Activated CD4-positive, alpha-beta T cell treated with anti-CD3 and anti-CD28 coated beads, Interleukin-2, amount 50 U/mL, for 48 hours (primary cell): ENCODE measurements around the gene SLC6A9.

Experiments used
- DNase-seq, 2 experiments: peaks; one replicate each; pipeline ENCODE4 v3.0.0-alpha.2; 2020

SLC6A9 gene

DNA sequence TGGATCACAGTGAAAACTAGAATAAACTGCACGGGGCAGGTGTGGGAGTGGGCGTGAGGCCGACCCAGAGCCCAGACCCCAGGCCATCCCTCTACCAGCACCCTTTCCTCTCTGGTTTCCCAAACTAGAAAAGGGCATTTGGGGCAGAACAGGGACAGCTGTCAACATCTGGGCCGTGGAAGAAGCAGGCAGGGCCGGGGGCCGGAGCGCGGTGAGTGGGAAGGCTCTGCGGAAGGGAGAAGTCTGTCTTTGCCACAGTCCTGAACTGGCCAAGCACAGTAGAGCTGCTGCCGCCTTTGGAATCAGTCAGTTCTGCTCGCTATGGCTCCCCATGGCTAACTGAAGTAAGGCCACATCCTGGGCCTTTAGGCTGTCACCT is 33.3 kb downstream of the SLC6A9 start:
- DNase-seq: no peak

DNA sequence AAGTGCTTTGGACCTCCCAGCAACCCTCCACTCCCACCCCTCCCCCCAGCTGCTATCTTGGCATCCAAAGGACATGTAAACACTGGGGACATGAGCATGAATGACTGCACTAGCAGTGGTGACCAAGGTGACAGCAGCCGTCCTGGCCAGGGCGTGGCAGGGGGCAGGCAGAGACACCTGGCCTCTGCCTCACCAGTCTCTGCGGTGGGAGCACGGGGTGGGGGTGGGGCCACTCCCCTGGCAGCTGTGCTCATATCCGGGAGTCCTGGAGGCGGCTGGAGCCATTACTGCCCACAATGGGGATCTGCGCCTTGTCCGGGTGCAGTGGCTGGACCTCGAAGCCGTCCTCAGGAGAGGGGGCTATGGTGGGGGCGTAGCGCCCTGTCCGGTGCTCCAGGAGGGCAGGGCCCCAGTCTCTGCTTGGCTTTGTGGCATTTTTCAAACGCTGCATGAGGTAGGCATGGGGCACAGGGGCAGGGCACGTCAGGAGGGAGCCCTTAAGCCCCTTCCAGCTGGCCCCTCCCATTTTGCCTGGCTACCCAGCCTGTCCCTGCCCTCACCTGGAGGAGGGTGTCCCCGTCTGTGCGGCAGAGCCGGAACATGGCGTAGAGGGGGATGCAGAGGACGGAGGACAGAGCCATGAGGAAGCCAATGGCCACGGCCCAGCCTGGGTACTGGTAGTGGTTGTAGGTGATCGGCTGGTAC is 33.8 kb downstream of the SLC6A9 start:
- DNase-seq: no peak

DNA sequence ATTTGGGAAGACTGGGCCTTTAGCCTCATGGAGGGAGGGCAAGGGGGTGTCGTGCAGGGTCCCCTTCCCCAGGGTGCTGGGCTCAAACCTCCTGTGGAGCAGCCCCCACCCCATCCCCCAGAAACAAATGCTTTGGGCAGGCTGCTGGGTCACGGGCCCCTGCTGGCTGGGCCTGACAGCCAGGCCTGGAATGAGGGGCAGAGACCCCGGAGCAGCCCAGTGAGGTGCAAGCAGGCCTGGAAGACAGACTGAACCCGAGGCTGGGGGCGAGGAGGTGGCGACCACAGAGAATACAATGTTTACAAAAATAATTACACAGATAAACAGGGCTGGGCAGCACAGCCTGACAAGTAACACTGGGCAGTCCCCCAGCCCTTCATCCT is 34.5 kb downstream of the SLC6A9 start:
- no peak for DNase-seq

DNA sequence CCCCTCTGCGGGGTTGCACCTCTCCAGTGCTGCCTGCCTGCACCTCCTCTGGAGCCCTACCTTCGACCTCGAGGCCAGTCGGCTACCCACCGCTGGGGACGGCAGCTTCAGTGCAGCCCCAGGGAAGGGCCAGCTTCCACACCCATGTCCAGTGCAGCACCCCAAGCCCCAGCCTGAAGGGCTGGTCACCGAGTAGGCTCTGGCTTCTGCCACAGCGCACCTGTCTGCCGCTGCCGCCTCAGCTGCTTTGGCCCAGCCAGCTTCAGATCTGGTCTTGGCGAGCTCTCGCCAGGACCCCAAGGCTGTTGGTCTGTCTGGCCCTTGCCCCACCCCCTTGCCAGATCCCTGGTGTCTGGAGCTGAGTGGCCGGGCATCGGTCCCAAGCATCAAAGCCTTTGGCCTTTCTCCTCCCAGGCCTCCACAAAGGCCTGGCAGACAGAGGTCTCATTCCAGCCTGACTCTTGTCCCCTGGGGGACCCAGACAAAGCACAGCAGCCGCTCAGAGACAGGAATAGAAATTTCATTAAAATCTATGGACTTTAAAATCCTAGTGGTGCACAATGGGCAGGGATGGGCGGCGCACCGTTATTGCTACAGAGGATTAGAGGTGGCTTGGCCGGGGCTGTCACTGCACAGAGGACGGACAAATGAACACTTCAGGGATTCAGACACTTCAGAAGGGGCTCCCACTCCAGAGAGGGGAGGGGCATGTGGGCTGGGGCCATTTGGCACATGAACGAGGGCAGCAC is 35.1 kb downstream of the SLC6A9 start:
- no peak for DNase-seq

DNA sequence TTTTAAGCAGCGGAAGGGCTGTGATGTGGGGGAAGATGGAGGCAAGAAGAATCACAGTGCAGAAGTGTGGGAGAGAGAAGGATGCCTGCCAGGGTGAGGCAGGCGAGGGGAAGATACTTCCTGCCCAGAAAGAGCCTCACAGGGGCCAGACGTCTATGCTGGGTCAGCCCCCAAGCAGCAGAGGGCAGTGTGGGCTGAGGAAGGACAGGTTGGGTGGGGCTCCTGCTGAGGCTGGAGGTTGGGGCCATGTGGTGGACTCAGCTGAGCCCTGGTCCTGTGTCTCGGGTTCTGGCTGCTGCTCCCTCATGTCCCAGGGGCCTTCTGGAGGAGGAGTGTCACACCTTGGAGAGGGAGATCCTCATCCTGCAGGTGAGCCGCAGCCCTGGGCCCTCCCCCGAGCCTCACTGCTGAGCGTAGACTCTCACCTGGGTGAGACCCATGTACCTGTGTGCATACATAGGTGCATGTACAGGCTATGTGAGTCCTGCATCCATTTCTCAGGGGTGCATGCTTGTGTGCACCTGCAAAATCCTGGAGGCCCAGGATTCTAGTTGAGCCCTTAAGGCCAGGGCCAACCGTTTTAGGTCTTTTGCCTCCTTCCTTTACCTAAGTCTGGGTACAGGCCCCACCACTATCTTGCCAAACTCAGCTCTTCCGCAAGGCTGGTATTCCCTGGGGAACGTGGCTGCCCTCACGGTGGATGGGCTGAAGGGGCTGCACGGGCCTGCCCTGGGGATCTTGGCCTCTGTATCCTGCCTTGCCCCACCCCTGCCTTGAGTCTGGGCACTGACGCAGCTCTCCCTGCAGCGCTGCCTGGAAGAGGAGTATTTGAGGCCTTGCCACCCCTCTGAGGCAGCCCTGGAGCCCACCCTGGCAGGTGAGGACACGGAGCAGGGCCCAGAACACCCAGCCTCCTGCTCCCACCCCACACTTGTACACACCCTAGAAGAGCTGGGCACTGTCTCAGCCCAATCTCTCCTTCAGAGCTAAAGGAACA is 36.2 kb downstream of the SLC6A9 start:
- no peak for DNase-seq

DNA sequence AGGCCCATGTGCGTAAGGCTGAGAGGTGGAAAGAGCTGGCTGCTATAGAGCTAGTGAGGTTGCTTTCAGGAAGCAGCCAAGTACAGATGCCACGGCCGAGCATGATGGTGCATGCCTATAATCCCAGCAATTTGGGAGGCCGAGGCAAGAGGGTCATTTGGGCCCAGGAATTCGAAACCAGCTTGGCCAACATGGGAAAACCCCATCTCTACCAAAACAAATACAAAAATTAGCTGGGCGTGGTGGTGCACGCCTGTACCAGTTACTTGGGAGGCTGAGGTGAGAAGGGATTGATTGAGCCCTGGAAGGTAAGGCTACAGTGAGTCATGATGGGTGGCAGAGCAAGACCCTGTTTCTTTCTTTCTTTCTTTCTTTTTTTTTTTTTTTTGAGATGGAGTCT is 37.2 kb downstream of the SLC6A9 start:
- no peak for DNase-seq

DNA sequence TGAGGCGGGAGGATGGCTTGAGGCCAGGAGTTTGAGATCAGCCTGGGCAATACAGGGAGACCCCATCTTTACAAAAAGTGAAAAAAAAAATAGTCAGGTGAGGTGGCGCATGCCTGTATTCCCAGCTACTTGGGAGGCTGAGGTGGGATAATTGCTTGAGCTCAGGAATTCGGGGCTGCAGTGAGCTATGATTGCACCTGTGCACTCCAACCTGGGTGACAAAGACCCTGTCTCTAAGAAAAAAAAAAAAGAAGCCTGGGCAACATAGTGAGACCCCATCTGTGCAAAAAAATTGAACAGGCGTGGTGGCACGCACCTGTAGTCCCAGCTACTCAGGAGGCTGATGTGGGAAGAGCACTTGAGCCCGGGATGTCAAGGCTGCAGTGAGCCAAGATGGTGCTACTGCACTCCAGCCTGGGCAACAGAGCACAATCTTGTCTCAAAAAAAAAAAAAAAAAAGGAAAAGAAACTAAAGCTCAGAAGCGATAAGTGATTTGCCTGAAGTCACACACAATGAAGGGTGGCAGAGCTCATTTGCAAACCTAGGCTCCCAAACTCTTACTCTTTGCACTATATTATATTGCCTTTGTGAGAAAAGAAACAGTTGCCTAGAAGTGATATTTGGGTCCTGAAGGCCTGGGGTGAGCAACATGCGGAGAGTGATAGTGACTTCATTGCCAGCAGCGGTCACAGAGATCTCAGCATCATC is 37.9 kb downstream of the SLC6A9 start:
- no peak for DNase-seq

DNA sequence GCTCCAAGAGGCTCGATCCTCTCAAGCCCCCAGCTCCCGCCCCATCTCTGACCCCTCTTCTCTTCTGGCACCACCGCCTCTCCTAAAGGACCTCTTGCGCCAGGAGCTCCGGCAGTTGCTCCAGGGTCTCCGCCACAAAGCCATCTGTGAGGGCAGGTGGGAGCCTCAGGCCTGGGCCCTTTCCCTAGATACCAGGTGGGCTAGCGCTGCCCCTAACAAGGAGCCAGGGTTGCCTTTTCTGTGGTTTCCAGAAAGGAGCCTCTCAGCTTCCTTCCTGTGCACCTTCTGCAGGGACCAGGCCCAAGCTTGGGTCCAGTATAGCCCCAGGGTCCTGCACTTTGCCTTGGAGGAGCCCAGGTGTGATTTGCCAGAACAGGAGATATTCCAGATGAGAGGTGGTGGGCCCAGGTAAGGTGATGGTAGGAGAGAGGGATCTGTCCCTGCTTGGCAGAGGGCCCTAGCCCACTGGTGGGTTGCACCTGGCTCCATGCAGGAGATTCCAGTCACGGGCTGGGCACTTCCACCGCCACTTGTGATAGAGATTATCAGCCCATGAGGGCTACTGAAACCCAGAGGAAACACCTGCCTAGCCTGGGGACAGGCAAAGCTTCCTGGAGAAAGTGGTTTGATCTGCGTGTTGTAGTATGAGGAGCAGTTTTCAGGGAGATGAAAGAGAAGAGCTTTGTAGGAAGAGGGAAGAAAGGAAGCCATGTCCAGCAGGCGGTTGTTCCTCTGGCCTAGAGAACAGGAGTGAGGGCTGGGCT is 38.8 kb downstream of the SLC6A9 start:
- no peak for DNase-seq

DNA sequence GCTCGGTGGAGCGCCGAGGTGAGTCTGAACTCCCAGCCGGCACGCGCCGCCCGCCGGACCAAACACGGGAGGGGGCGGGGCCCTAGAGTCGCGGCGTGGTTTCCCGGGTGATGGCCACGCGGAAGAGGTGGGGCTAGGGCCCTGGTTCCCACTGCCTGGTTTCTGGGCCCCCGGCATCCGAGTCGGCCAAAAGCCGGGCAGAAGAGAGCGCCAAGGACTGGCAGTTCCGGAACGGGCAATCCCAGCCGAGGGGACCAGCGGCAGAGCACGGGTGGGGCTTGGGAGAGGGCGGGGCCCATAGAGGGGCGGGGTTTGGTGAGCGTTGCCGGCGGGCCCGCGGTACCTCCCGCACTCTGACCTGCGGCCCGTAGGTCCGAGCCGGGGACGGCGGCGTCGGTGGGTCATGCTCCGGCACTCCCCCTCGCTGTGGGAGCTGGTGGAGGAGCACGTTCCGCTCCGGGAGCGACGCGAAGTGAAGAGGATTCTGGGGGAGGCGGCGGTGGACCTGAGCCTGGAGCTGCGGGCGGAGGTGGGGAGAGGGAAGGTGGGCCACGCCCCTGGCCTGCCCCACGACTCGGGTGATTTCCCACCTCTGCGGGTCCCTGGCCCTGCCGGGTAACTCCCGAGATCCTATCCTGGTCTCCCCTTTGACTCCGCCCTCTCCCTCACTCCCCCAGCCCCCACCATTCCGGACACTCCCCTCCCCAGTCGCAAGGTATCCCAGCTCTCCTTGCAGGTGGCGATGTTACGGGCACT is 39.6 kb downstream of the SLC6A9 start, which contains the start of gene CCDC24:
TSS of gene CCDC24 (plus strand) at position 124 of the 756 bp plus-strand sequence. CDS start at position 404, 280 bp downstream.
- peak; percentile 83 to 85 for DNase-seq

DNA sequence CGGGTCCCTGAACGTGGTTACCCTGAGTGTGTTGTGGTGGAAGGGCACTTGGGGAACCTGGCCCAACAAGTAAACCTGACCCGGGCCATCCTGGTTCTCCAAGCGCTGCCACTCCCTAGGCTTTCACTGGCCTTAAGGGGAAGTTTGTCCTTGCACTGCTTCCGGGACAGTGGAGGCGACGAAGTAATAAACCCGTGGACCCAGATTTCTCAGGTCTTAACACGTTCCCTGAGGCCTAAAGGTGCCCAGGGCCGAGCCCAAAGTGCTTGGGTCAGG is 40.1 kb downstream of the SLC6A9 start:
- DNase-seq: no peak

DNA sequence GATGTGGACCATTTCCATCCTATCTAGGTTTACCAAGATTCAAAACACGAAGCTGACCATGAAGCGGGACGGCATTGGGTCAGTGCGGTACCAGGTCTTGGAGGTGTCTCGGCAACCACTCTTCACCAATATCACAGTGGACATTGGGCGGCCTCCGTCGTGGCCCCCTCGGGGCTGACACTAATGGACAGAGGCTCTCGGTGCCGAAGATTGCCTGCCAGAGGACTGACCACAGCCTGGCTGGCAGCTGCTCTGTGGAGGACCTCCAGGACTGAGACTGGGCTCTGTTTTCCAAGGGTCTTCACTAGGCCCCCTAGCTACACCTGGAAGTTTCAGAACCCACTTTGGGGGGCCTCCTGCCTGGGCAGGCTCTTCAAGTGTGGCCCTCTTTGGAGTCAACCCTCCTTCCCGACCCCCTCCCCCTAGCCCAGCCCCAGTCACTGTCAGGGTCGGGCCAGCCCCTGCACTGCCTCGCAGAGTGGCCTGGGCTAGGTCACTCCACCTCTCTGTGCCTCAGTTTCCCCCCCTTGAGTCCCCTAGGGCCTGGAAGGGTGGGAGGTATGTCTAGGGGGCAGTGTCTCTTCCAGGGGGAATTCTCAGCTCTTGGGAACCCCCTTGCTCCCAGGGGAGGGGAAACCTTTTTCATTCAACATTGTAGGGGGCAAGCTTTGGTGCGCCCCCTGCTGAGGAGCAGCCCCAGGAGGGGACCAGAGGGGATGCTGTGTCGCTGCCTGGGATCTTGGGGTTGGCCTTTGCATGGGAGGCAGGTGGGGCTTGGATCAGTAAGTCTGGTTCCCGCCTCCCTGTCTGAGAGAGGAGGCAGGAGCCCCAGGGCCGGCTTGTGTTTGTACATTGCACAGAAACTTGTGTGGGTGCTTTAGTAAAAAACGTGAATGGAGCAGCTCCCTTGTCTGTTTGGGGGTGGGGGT is 40.7 kb downstream of the SLC6A9 start:
- DNase-seq: peak in 1 of 2 experiments; percentile 13

DNA sequence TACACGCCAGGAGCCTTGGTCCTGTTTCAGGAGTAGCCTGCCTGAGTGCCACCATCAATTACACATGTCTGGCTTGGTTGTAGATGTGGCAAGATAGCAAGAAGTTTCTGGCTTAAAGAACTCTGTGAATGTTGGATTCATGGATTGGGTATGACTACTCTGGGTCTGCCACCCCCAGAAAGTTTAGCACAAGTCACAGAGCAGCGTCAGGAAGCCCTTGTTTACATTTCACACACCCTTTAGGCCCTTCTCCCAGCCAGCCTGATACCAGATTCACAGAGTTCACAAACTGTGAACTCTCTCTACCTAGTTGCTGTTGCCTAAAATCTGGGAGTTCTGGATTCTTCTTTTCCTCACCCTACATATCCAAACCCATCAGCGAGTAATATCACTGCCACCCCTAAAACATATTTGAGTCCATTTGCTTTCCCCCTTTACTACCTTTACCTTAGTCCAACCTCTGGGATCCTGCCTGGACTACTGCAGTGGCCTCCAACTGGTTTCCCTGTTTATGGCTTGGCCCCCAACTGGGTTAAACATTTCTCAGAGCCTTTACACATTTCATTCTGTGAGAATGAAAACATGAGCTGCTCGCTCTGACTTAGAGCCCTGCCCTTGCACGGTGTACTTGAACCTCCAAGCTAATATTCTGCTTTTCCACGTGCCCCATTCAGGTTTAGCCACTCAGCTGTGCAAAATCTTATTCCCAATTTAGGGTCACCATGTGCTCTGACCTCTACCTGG is 43.9 kb downstream of the SLC6A9 start:
- no peak for DNase-seq

DNA sequence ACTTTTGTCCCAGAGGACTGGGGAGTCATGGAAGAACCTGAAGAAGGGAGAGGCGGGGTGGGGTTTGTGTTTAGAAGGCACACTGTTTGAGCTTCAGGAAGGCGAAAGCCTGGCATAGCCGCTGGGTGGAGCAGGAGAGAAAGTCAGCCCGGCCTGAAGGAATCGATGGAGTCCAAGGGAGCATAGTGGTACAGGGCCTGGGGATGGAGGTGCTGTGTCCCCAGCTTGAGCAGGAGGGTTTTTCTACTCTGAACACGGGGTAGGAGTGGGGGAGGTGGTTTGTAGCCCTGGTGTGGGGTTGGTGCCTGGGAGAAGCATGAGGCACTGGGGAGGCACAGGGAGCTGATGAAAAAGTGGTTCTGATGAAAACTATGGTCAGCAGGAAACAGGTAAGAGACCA is 44.5 kb downstream of the SLC6A9 start:
- no peak for DNase-seq

DNA sequence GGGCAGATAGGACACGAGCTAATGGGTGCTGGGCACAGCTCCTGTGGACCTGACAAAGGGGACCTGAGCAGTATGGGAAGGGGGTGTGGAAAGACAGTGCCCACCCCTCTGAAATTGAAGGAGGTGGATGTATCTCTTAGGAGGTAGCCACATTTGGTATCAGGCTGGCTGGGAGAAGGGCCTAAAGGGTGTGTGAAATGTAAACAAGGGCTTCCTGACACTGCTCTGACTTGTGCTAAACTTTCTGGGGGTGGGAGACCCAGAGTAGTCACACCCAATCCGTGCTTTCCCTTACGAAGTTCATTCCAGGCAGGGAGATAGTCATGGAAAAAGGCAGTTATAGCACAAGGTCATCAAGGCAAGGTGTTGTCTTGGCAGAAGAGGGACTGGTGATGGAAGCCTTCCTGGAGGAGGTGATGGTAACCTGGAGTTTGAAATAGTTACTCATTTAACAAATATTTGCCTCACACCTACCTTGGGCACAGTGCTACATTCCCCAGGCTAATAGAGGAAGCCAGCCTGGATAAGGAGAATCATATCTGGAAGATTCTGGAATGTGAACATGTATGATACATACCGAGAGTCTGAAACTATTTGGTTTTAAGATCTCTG is 45.2 kb downstream of the SLC6A9 start:
- no peak for DNase-seq

DNA sequence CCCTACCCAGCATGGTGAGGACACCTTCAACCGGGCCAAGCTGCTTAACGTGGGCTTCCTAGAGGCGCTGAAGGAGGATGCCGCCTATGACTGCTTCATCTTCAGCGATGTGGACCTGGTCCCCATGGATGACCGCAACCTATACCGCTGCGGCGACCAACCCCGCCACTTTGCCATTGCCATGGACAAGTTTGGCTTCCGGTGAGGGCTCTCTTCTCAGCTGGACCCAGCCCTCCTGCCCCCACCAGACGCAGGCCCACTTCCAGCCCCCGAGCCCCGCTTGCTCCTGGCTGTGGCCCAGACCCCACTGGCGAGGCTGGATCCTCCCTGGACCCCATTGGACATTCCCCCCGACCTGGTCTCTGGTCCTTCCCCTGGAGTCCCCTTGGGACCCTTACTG is 46.4 kb downstream of the SLC6A9 start:
- DNase-seq: no peak

DNA sequence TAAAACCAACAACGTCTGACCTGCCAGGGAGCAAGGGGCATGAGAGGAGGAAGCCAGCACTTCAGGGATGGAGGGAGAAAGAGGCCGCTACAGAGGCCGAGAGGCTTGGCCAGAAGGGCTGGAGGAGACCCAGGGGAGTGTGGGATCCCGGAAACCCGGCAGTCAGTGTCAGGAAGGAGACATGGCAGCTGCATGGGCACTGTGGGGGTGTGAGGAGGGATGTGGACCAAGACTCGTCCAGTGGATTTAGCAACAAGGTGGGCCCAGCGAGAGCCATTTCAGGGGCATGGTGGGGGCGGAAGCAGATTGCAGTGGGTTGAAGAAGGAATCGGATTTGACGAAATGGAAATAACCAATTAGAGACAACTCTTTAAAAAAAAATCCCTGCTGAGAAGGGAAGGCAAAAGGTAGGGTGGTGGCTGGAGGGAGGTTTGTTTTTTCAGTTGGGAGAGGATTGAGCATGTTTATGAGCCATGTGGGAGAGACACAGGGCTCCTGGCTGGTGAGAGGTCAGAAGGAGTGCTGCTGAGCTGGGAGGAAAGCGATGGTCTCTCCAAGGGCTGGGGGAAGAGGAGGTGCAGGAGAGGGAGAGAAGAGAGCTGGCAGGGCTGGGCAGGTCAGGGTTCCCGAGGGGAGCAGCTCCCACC is 47.9 kb downstream of the SLC6A9 start:
- no peak for DNase-seq

DNA sequence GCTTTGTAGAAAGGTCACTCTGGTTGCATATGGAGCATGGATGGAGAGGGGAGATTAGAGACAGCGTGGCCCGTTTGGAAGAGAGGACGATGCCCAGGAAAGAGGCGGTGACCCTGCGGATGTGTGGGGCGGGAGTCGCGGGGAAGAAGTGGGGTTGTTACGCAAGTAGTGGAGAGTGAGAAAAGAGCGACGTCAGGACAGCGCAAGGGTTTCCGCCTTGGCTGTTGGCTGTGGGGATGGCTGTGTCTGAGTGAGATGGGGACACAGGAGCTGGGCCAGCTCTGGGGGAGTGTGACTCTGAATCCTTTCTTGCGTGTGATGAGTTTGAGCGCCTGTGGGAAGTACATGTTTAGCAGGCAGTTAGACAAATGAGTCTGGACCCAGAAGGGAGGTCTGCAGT is 48.5 kb downstream of the SLC6A9 start:
- DNase-seq: no peak

DNA sequence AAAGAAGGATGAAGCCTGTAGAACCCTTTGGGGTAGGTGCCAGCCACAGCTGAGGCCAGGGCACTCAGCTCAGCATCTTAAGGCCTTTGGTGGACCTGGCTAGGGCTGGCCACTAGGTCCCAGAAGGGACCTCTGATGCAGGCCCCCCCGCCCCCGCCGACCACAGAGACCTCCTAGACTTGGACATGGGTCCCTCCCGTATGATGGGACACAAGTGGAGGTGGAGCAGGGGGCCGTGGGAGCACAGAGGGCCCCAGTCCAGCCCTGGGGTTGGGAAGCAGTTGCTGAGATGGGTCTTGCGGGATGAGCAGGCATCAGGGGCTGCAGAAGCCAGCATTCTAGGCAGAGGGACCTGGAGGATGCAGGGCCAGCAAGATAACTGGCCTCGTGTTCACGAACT is 49.0 kb downstream of the SLC6A9 start:
- no peak for DNase-seq
